Measurements from ENCODE around the gene COPS4. TPM values are rescaled to one million over a fixed set of nuclear protein-coding genes. Genes with fewer than 3 reads are reported as not detected.
"Not testable (repeated sequence)": the region's sequence is repeated elsewhere in the genome, so short reads cannot be mapped to it uniquely, and the experiment has no call there.

COPS4 gene
- 10 to 100 TPM; 37.1 to 38.6 TPM for total RNA-seq

GRCh38 chr4:83034630-83035494 lies at the start of gene COPS4:
COPS4 (plus strand) TSS chr4:83035183; CDS start chr4:83035225, 42 bp downstream.
- Mint-ChIP-seq H3K4me1 (ENCODE audit: low read depth) (peaks cover 36% of the 10 kb centered on the region), H3K9me3 (no peaks in the 10 kb centered on the region), H3K27me3 (ENCODE audit: low read depth) (no peaks in the 10 kb centered on the region), H3K36me3 (ENCODE audit: low read depth) (peaks cover 2% of the 10 kb centered on the region), H3K4me3 (peak within 1 kb of the TSS; percentile 95), H3K27ac (peak within 1 kb of the TSS; percentile 98)
- CTCF ChIA-PET = interaction anchor here (0.6 to 3.2 kb wide), 20 partner anchors 13 to 249 kb away, joined by 3 to 20 read pairs (median 4); partner anchors contain the start of genes COQ2 and LIN54
- intact Hi-C loops (cut with micrococcal nuclease) = loop anchor here (1.0 to 2.0 kb wide), 16 partner anchors 22 to 661 kb away; partner anchors contain the start of genes ABRAXAS1, COQ2, HELQ and SEC31A
- DNase-seq = peak; percentile 98

- H3K4me3 Mint-ChIP-seq; H3K27me3 Mint-ChIP-seq (ENCODE audit: low read depth); H3K27ac Mint-ChIP-seq; intact Hi-C loops (cut with micrococcal nuclease); DNase-seq; H3K9me3 Mint-ChIP-seq; H3K36me3 Mint-ChIP-seq (ENCODE audit: low read depth); CTCF ChIA-PET: not testable (repeated sequence)
- peaks cover 20% of the 10 kb centered on the region for H3K4me1 Mint-ChIP-seq (ENCODE audit: low read depth)
These were observed 47.5 kb upstream of the COPS4 start for GRCh38 chr4:82987519-82987918.

GRCh38 chr4:82988323-82988832 lies 46.6 kb upstream of the COPS4 start:
- no peaks in the 10 kb centered on the region for H3K9me3 Mint-ChIP-seq
- intact Hi-C loops (cut with micrococcal nuclease) = no loop called here
- H3K27ac Mint-ChIP-seq = no peak overlapping the region
- no peak overlapping the region for H3K4me3 Mint-ChIP-seq
- CTCF ChIA-PET = no interaction called here
- H3K27me3 Mint-ChIP-seq (ENCODE audit: low read depth) = no peaks in the 10 kb centered on the region
- H3K36me3 Mint-ChIP-seq (ENCODE audit: low read depth) = peaks cover 6% of the 10 kb centered on the region
- DNase-seq = no peak
- H3K4me1 Mint-ChIP-seq (ENCODE audit: low read depth) = peaks cover 20% of the 10 kb centered on the region

GRCh38 chr4:82989575-82990429 lies 45.2 kb upstream of the COPS4 start:
- Mint-ChIP-seq H3K36me3 (ENCODE audit: low read depth) (peaks cover 2% of the 10 kb centered on the region), H3K9me3 (no peaks in the 10 kb centered on the region), H3K4me3 (no peak overlapping the region), H3K27me3 (ENCODE audit: low read depth) (no peaks in the 10 kb centered on the region), H3K27ac (peak overlapping the region; percentile 50), H3K4me1 (ENCODE audit: low read depth) (peaks cover 20% of the 10 kb centered on the region)
- CTCF ChIA-PET = no interaction called here
- no peak for DNase-seq
- intact Hi-C loops (cut with micrococcal nuclease) = loop anchor here (5.0 kb wide), 1 partner anchor 33 kb away; no protein-coding TSS in a partner anchor

GRCh38 chr4:82994834-82995233 lies 40.1 kb upstream of the COPS4 start:
- H3K27ac Mint-ChIP-seq = no peak overlapping the region
- intact Hi-C loops (cut with micrococcal nuclease) = loop anchor here (5.0 kb wide), 1 partner anchor 38 kb away; no protein-coding TSS in a partner anchor
- H3K27me3 Mint-ChIP-seq (ENCODE audit: low read depth) = no peaks in the 10 kb centered on the region
- peaks cover 3% of the 10 kb centered on the region for H3K36me3 Mint-ChIP-seq (ENCODE audit: low read depth)
- H3K4me1 Mint-ChIP-seq (ENCODE audit: low read depth) = peaks cover 15% of the 10 kb centered on the region
- H3K9me3 Mint-ChIP-seq = no peaks in the 10 kb centered on the region
- CTCF ChIA-PET = no interaction called here
- H3K4me3 Mint-ChIP-seq = no peak overlapping the region
- DNase-seq = no peak

GRCh38 chr4:82998898-82999297 lies 36.1 kb upstream of the COPS4 start:
- CTCF ChIA-PET = interaction anchor here (0.7 to 0.9 kb wide), 2 partner anchors 12 to 146 kb away, joined by 3 read pairs; no protein-coding TSS in a partner anchor
- Mint-ChIP-seq H3K27me3 (ENCODE audit: low read depth) (no peaks in the 10 kb centered on the region), H3K4me3 (no peak overlapping the region), H3K27ac (no peak overlapping the region), H3K9me3 (no peaks in the 10 kb centered on the region), H3K4me1 (ENCODE audit: low read depth) (peaks cover 6% of the 10 kb centered on the region), H3K36me3 (ENCODE audit: low read depth) (peaks cover 3% of the 10 kb centered on the region)
- DNase-seq = no peak
- intact Hi-C loops (cut with micrococcal nuclease) = no loop called here

- Mint-ChIP-seq H3K36me3 (ENCODE audit: low read depth) (peaks cover 5% of the 10 kb centered on the region), H3K27me3 (ENCODE audit: low read depth) (no peaks in the 10 kb centered on the region), H3K4me3 (no peak overlapping the region), H3K4me1 (ENCODE audit: low read depth) (peaks cover 16% of the 10 kb centered on the region), H3K27ac (no peak overlapping the region), H3K9me3 (no peaks in the 10 kb centered on the region)
- CTCF ChIA-PET = no interaction called here
- DNase-seq = no peak
- intact Hi-C loops (cut with micrococcal nuclease) = loop anchor here (5.0 kb wide), 1 partner anchor 35 kb away; no protein-coding TSS in a partner anchor
These were observed 32.7 kb upstream of the COPS4 start for GRCh38 chr4:83002329-83002728.

- H3K27ac Mint-ChIP-seq; H3K36me3 Mint-ChIP-seq (ENCODE audit: low read depth); CTCF ChIA-PET; H3K4me3 Mint-ChIP-seq; H3K27me3 Mint-ChIP-seq (ENCODE audit: low read depth); DNase-seq; H3K9me3 Mint-ChIP-seq: not testable (repeated sequence)
- peaks cover 23% of the 10 kb centered on the region for H3K4me1 Mint-ChIP-seq (ENCODE audit: low read depth)
- intact Hi-C loops (cut with micrococcal nuclease) = loop anchor here (5.0 kb wide), 1 partner anchor 36 kb away; no protein-coding TSS in a partner anchor
These were observed 31.8 kb upstream of the COPS4 start for GRCh38 chr4:83003044-83003791.

GRCh38 chr4:83009529-83009928 lies 25.5 kb upstream of the COPS4 start:
- Mint-ChIP-seq H3K27me3 (ENCODE audit: low read depth) (no peaks in the 10 kb centered on the region), H3K4me3 (peak overlapping the region; percentile 95), H3K36me3 (ENCODE audit: low read depth) (peaks cover 2% of the 10 kb centered on the region), H3K4me1 (ENCODE audit: low read depth) (peaks cover 43% of the 10 kb centered on the region), H3K9me3 (no peaks in the 10 kb centered on the region), H3K27ac (peak overlapping the region; percentile 92)
- intact Hi-C loops (cut with micrococcal nuclease) = no loop called here
- DNase-seq = no peak
- CTCF ChIA-PET = interaction anchor here (1.1 to 1.4 kb wide), 2 partner anchors 16 to 348 kb away, joined by 3 to 4 read pairs; no protein-coding TSS in a partner anchor

GRCh38 chr4:83010111-83010521 lies 24.9 kb upstream of the COPS4 start:
- peak; percentile 15 for DNase-seq
- peaks cover 43% of the 10 kb centered on the region for H3K4me1 Mint-ChIP-seq (ENCODE audit: low read depth)
- H3K9me3 Mint-ChIP-seq = no peaks in the 10 kb centered on the region
- H3K27me3 Mint-ChIP-seq (ENCODE audit: low read depth) = no peaks in the 10 kb centered on the region
- H3K27ac Mint-ChIP-seq = peak overlapping the region; percentile 92
- CTCF ChIA-PET = interaction anchor here (1.1 to 3.2 kb wide), 2 partner anchors 25 to 347 kb away, joined by 3 to 20 read pairs; partner anchors contain the start of gene COPS4
- H3K36me3 Mint-ChIP-seq (ENCODE audit: low read depth) = peaks cover 2% of the 10 kb centered on the region
- intact Hi-C loops (cut with micrococcal nuclease) = loop anchor here (1.0 to 5.0 kb wide), 2 partner anchors 105 to 723 kb away; no protein-coding TSS in a partner anchor
- peak overlapping the region; percentile 95 for H3K4me3 Mint-ChIP-seq
